ENCODE results near the gene C10orf120. TPM values are rescaled to one million over a fixed set of nuclear protein-coding genes. Genes with fewer than 3 reads are reported as not detected.

Gene C10orf120
- total RNA-seq, 1 experiment from 2014 or later = not detected

DNA sequence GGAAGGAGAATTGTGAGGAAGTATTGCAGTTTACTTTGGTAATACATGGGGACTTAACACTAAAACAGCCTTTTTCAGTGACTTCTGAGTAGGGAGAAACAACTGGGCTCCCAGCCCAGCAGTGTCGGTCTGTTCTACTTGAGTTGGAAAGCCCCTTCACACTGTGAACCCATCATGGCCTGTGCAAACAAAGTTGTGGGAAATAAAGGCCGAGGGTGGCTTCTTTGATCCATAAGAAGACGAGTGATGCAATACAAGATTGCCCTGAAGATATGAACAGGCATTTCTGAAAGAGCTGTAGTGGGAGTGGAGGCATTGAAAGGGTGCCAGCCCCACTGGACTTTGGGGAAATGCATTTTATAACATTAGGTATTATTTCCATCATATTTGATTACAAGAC lies 28.3 kb downstream of the C10orf120 start:
- Histone ChIP-seq H3K36me3 (ENCODE audit: insufficient read depth, low read length, poor library complexity, severe bottlenecking) (no peaks in the 10 kb centered on the region), H3K27ac (ENCODE audit: low read depth, low read length, poor library complexity, severe bottlenecking) (no peak overlapping the region), H3K4me1 (ENCODE audit: insufficient read depth, low read length, poor library complexity, severe bottlenecking) (no peaks in the 10 kb centered on the region), H3K4me3 (ENCODE audit: low read depth, low read length, poor library complexity, severe bottlenecking) (no peak overlapping the region), H3K27me3 (replicated peaks; ENCODE audit: insufficient read depth, low read depth, low read length, poor library complexity) (peaks cover 53% of the 10 kb centered on the region), H3K9me3 (ENCODE audit: low read depth, low read length, poor library complexity, severe bottlenecking) (no peaks in the 10 kb centered on the region)
- CTCF ChIA-PET = no interaction called here
- no peak for DNase-seq (ENCODE audit: low spot score)
- no TSS peak for BruUV-seq (replicated peaks)
- POLR2A ChIA-PET (ENCODE audit: low non-redundant PET) = no interaction called here
- TF ChIP-seq, protein P1, sequence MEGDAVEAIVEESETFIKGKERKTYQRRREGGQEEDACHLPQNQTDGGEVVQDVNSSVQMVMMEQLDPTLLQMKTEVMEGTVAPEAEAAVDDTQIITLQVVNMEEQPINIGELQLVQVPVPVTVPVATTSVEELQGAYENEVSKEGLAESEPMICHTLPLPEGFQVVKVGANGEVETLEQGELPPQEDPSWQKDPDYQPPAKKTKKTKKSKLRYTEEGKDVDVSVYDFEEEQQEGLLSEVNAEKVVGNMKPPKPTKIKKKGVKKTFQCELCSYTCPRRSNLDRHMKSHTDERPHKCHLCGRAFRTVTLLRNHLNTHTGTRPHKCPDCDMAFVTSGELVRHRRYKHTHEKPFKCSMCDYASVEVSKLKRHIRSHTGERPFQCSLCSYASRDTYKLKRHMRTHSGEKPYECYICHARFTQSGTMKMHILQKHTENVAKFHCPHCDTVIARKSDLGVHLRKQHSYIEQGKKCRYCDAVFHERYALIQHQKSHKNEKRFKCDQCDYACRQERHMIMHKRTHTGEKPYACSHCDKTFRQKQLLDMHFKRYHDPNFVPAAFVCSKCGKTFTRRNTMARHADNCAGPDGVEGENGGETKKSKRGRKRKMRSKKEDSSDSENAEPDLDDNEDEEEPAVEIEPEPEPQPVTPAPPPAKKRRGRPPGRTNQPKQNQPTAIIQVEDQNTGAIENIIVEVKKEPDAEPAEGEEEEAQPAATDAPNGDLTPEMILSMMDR (conservative IDR thresholded peaks at IDR 0.05; ENCODE audit: low read depth, low read length) = no peak
- no peak for TF ChIP-seq EZH2 (IDR thresholded peaks at IDR 0.05; ENCODE audit: borderline replicate concordance, low read depth, low read length, poor library complexity, severe bottlenecking)
- intact Hi-C loops (cut with micrococcal nuclease; ENCODE audit: unreplicated experiment) = no loop called here

DNA sequence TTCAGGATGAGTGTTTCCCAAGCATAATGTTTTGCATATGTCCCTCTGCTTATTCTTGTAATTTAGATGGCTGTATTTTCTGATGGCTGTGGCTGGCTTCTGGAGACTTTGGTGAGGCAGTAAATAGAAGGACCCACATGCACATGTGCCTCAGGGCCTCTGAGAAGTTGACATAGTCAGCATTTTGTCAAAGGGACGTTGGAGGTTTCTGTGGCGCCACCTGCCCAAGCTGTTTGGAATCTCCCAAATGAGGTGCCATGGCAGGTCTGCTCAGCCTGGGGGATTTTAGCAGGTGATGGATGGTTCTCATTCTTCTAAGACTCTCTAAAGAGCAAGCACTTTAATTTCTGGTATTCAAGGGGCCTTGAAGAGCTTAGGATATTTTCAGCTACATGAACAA lies 29.8 kb downstream of the C10orf120 start:
- ChIA-PET CTCF (no interaction called here), POLR2A (ENCODE audit: low non-redundant PET) (no interaction called here)
- no peak for DNase-seq (ENCODE audit: low spot score)
- intact Hi-C loops (cut with micrococcal nuclease; ENCODE audit: unreplicated experiment) = no loop called here
- H3K27ac ChIP-seq (ENCODE audit: low read depth, low read length, poor library complexity, severe bottlenecking) = no peak overlapping the region
- H3K36me3 ChIP-seq (ENCODE audit: insufficient read depth, low read length, poor library complexity, severe bottlenecking) = no peaks in the 10 kb centered on the region
- BruUV-seq (replicated peaks) = no TSS peak
- peaks cover 66% of the 10 kb centered on the region for H3K27me3 ChIP-seq (replicated peaks; ENCODE audit: insufficient read depth, low read depth, low read length, poor library complexity)
- H3K9me3 ChIP-seq (ENCODE audit: low read depth, low read length, poor library complexity, severe bottlenecking) = no peaks in the 10 kb centered on the region
- no peak overlapping the region for H3K4me3 ChIP-seq (ENCODE audit: low read depth, low read length, poor library complexity, severe bottlenecking)
- H3K4me1 ChIP-seq (ENCODE audit: insufficient read depth, low read length, poor library complexity, severe bottlenecking) = no peaks in the 10 kb centered on the region
- no peak for TF ChIP-seq EZH2 (IDR thresholded peaks at IDR 0.05; ENCODE audit: borderline replicate concordance, low read depth, low read length, poor library complexity, severe bottlenecking)
- TF ChIP-seq, protein P1 (conservative IDR thresholded peaks at IDR 0.05; ENCODE audit: low read depth, low read length) = no peak

DNA sequence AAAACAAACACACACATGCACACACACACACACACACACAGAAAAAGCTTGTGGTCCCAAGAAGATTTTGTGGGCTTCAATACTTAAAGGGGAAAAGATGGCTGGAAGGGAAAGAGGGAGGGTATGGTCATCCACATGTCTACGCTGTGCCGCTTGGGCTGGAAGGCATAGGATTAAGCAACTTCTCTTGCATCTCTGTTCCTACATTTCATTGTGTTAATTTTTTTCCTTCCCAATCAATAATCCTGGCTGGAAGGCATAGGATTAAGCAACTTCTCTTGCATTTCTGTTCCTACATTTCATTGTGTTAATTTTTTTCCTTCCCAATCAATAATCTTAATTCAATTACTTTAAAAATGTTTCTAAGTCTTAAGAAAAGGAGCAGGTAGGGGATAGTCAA lies 30.6 kb downstream of the C10orf120 start:
- POLR2A ChIA-PET (ENCODE audit: low non-redundant PET) = no interaction called here
- Histone ChIP-seq H3K4me1 (ENCODE audit: insufficient read depth, low read length, poor library complexity, severe bottlenecking) (no peaks in the 10 kb centered on the region), H3K36me3 (ENCODE audit: insufficient read depth, low read length, poor library complexity, severe bottlenecking) (no peaks in the 10 kb centered on the region), H3K27ac (ENCODE audit: low read depth, low read length, poor library complexity, severe bottlenecking) (no peak overlapping the region), H3K27me3 (replicated peaks; ENCODE audit: insufficient read depth, low read depth, low read length, poor library complexity) (peaks cover 67% of the 10 kb centered on the region), H3K4me3 (ENCODE audit: low read depth, low read length, poor library complexity, severe bottlenecking) (no peak overlapping the region), H3K9me3 (ENCODE audit: low read depth, low read length, poor library complexity, severe bottlenecking) (no peaks in the 10 kb centered on the region)
- no peak for TF ChIP-seq EZH2 (IDR thresholded peaks at IDR 0.05; ENCODE audit: borderline replicate concordance, low read depth, low read length, poor library complexity, severe bottlenecking)
- TF ChIP-seq, protein P1 (conservative IDR thresholded peaks at IDR 0.05; ENCODE audit: low read depth, low read length) = no peak
- no TSS peak for BruUV-seq (replicated peaks)
- intact Hi-C loops (cut with micrococcal nuclease; ENCODE audit: unreplicated experiment) = no loop called here
- no peak for DNase-seq (ENCODE audit: low spot score)
- CTCF ChIA-PET = no interaction called here
